Measurements from ENCODE around the gene TUBGCP2. TPM values are rescaled to one million over a fixed set of nuclear protein-coding genes. Genes with fewer than 3 reads are reported as not detected.

TUBGCP2 gene
- total RNA-seq, 1 donor from 2014 or later = 58.6 TPM

GRCh38 chr10:133278577-133279265 lies 30.0 kb downstream of the TUBGCP2 start:
- no peak for DNase-seq (ENCODE audit: extremely low spot score, unreplicated experiment)
- Mint-ChIP-seq H3K27me3 (peaks cover 3% of the 10 kb centered on the region), H3K9me3 (no peaks in the 10 kb centered on the region), H3K27ac (peak overlapping the region; percentile 98), H3K4me1 (ENCODE audit: unreplicated experiment) (peaks cover 8% of the 10 kb centered on the region), H3K4me3 (peak overlapping the region; percentile 84), H3K36me3 (no peaks in the 10 kb centered on the region)
- no peak for TF ChIP-seq CTCF (conservative IDR thresholded peaks at IDR 0.05)

- Mint-ChIP-seq H3K27me3 (peaks cover 3% of the 10 kb centered on the region), H3K9me3 (no peaks in the 10 kb centered on the region), H3K27ac (peak overlapping the region; percentile 98), H3K36me3 (no peaks in the 10 kb centered on the region), H3K4me1 (ENCODE audit: unreplicated experiment) (peaks cover 8% of the 10 kb centered on the region), H3K4me3 (peak overlapping the region; percentile 84)
- DNase-seq (ENCODE audit: extremely low spot score, unreplicated experiment) = no peak
- no peak for TF ChIP-seq CTCF (conservative IDR thresholded peaks at IDR 0.05)
Measured at GRCh38 chr10:133277993-133278576, 30.6 kb downstream of the TUBGCP2 start.

- H3K36me3 Mint-ChIP-seq = no peaks in the 10 kb centered on the region
- no peak for TF ChIP-seq CTCF (conservative IDR thresholded peaks at IDR 0.05)
- peaks cover 8% of the 10 kb centered on the region for H3K4me1 Mint-ChIP-seq (ENCODE audit: unreplicated experiment)
Measured at GRCh38 chr10:133277277-133277992, 31.2 kb downstream of the TUBGCP2 start.

GRCh38 chr10:133276435-133277201 lies 32.1 kb downstream of the TUBGCP2 start, which contains the start of gene ADAM8:
TSS of gene ADAM8 (minus strand) at chr10:133276868. CDS start at chr10:133276817, 51 bp downstream.
- Mint-ChIP-seq H3K27me3 (peaks cover 3% of the 10 kb centered on the region), H3K4me1 (ENCODE audit: unreplicated experiment) (peaks cover 8% of the 10 kb centered on the region), H3K4me3 (peak within 1 kb of the TSS; percentile 28)

More at GRCh38 chr10:133277277-133277992, 31.2 kb downstream of the TUBGCP2 start:
- Mint-ChIP-seq H3K4me3 (no peak overlapping the region), H3K27ac (peak overlapping the region; percentile 98), H3K27me3 (peaks cover 3% of the 10 kb centered on the region), H3K9me3 (no peaks in the 10 kb centered on the region)
- DNase-seq (ENCODE audit: extremely low spot score, unreplicated experiment) = no peak

More at GRCh38 chr10:133276435-133277201, 32.1 kb downstream of the TUBGCP2 start, which contains the start of gene ADAM8:
- TF ChIP-seq CTCF (conservative IDR thresholded peaks at IDR 0.05) = no peak
- Mint-ChIP-seq H3K9me3 (no peaks in the 10 kb centered on the region), H3K27ac (peak within 1 kb of the TSS; percentile 98), H3K36me3 (no peaks in the 10 kb centered on the region)
- DNase-seq (ENCODE audit: extremely low spot score, unreplicated experiment) = no peak
